ENCODE data around the gene SPHK1.

GRCh38 chr17:76382803-76383545, 1.4 kb upstream of the SPHK1 start:
- TF ChIP-seq, protein P1, sequence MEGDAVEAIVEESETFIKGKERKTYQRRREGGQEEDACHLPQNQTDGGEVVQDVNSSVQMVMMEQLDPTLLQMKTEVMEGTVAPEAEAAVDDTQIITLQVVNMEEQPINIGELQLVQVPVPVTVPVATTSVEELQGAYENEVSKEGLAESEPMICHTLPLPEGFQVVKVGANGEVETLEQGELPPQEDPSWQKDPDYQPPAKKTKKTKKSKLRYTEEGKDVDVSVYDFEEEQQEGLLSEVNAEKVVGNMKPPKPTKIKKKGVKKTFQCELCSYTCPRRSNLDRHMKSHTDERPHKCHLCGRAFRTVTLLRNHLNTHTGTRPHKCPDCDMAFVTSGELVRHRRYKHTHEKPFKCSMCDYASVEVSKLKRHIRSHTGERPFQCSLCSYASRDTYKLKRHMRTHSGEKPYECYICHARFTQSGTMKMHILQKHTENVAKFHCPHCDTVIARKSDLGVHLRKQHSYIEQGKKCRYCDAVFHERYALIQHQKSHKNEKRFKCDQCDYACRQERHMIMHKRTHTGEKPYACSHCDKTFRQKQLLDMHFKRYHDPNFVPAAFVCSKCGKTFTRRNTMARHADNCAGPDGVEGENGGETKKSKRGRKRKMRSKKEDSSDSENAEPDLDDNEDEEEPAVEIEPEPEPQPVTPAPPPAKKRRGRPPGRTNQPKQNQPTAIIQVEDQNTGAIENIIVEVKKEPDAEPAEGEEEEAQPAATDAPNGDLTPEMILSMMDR (IDR thresholded peaks at IDR 0.05; ENCODE audit: poor library complexity, severe bottlenecking), result no peak
- TF ChIP-seq MXI1 (conservative IDR thresholded peaks at IDR 0.05; ENCODE audit: poor library complexity, severe bottlenecking) (no peak), SMC3 (conservative IDR thresholded peaks at IDR 0.05; ENCODE audit: poor library complexity) (no peak), EZH2 (IDR thresholded peaks at IDR 0.05; ENCODE audit: borderline replicate concordance, insufficient read depth, low read length, poor library complexity, severe bottlenecking) (no peak), RAD21 (conservative IDR thresholded peaks at IDR 0.05) (no peak), POLR2AphosphoS5 (IDR thresholded peaks at IDR 0.05) (no peak), REST (IDR thresholded peaks at IDR 0.05; ENCODE audit: borderline replicate concordance) (no peak), TAF1 (IDR thresholded peaks at IDR 0.05; ENCODE audit: low read depth) (peak; percentile 51)

Data from neural cell (in vitro differentiated cells).